GM20000 (cell line): Measurements from ENCODE around the gene PRAMEF12.

ENCODE experiments used
- DNase-seq: peaks from one replicate; pipeline ENCODE4 v3.0.0; 2012; ENCODE audit warnings: low spot score
- TF ChIP-seq, protein P1 (sequence below): IDR thresholded peaks from 2 replicates; pipeline ENCODE4 v1.5.1; 2012; ENCODE audit warnings: mild to moderate bottlenecking, control low read depth; ENCODE audit errors: extremely low read depth, missing control alignments

PRAMEF12 gene

DNA sequence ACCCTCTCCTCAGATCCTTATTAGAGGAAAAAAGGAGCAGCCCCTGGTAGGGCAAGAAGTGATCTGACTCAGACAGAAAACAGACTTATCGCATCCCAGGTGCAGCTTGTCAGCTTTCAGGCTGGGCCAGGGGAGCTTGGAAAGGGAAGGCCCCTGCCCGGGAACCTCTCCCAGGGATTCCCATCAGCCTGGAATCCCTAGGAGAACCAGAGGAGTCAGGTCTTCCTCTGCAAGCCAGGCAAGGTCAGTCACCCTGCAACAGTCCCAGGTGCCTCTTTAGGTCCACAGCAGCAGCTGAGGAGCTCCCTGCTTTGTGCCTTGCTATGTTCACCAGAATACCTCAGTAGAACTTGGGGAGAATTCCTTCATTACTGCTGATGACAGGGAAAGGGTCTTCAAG is 2.9 kb upstream of the PRAMEF12 start:
- TF ChIP-seq, protein P1, sequence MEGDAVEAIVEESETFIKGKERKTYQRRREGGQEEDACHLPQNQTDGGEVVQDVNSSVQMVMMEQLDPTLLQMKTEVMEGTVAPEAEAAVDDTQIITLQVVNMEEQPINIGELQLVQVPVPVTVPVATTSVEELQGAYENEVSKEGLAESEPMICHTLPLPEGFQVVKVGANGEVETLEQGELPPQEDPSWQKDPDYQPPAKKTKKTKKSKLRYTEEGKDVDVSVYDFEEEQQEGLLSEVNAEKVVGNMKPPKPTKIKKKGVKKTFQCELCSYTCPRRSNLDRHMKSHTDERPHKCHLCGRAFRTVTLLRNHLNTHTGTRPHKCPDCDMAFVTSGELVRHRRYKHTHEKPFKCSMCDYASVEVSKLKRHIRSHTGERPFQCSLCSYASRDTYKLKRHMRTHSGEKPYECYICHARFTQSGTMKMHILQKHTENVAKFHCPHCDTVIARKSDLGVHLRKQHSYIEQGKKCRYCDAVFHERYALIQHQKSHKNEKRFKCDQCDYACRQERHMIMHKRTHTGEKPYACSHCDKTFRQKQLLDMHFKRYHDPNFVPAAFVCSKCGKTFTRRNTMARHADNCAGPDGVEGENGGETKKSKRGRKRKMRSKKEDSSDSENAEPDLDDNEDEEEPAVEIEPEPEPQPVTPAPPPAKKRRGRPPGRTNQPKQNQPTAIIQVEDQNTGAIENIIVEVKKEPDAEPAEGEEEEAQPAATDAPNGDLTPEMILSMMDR: no peak
- no peak for DNase-seq

DNA sequence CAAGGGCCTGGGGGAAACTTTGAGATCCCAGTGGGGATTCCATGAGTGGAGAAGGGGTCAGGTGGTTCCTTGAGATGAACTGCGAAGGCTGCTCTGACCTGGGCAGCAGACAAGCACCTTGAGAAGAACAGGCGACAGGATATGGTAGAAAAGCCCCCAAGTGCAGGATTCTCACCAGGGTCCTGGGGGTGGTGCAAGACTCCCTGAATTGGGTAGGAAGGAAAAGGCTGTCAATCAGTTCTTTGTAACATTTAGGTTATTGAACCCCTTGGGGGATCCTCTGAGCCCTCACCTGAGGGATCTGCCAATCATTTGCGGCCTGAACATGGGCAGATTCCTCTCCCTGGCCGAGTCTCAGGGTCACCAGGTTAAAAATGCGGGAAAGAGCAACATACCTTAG is 2.4 kb upstream of the PRAMEF12 start:
- DNase-seq: no peak
- TF ChIP-seq, protein P1: no peak

DNA sequence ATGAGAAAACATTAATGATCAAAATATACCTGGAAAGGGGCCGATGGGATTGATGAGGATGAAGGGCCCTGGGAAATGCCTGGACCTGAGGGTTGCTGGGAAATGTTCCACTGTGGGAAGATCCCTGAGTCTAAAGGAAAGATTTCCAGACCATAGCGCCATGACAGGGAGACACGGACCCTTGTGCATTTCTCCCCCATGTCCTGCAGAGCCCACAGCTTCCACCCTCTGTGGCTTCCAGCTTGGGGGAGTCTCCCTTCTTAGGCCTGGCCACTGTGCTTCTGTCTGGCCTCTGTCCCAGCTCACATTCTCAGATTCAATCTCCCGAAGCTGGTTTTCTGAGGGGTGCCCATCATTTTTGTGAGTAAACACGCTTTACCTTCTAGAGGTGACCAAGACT is 1.0 kb upstream of the PRAMEF12 start:
- TF ChIP-seq, protein P1: no peak
- no peak for DNase-seq

DNA sequence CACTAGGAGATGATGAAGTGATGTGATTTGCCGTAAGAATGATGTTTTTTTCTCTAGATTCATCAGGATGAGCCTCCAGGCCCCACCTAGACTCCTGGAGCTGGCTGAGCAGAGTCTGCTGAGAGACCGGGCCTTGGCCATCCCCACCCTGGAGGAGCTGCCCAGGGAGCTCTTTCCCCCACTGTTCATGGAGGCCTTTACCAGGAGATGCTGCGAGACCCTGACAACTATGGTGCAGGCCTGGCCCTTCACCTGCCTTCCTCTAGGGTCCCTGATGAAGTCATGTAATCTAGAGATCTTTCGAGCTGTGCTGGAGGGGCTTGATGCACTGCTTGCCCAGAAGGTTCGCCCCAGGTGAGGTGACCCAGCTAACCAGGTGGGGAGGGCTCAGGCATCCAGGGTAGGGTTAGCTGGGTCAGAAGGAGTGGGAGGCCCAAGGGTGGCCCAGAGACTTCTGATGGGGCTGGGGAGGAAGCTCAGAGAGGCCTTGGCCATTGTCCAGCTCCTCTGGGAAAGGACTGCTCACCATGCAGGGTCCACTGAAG is 1.3 kb downstream of the PRAMEF12 start:
- no peak for DNase-seq

DNA sequence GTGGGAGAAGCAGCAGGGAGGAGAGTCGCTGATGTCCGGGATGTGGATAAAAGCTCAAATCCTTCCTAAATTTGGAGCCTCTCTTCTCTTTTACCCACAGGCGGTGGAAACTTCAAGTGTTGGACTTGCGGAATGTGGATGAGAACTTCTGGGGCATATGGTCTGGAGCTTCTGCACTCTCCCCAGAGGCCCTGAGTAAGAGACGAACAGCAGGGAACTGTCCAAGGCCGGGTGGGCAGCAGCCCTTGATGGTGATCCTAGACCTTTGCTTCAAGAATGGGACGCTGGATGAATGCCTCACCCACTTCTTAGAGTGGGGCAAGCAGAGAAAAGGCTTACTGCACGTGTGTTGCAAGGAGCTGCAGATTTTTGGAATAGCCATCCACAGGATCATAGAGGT is 1.9 kb downstream of the PRAMEF12 start:
- TF ChIP-seq, protein P1: no peak
- DNase-seq: no peak

More for the DNA sequence above, 1.3 kb downstream of the PRAMEF12 start:
- TF ChIP-seq, protein P1: no peak

DNA sequence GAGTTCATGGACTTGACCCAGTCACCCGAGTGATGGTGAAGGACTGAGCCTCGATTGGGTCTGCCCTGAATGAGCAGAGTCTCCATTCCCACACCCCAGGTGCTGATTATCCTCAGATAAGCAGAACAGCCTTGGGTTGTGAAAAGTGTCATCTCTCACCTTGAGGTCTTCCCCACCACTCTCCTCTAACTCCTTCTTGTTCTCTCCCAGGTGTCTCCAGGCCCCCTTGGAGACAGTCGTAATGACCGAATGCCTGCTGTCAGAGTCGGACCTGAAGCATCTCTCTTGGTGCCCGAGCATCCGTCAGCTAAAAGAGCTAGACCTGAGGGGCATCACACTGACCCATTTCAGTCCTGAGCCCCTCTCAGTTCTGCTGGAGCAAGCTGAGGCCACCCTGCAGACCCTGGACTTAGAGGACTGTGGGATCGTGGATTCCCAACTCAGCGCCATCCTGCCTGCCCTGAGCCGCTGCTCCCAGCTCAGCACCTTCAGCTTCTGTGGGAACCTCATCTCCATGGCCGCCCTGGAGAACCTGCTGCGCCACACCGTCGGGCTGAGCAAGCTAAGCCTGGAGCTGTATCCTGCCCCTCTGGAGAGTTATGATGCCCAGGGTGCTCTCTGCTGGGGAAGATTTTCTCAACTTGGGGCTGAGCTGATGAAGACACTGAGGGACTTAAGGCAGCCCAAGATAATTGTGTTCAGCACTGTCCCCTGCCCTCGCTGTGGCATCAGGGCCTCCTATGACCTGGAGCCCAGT is 3.4 kb downstream of the PRAMEF12 start:
- no peak for DNase-seq
- TF ChIP-seq, protein P1: no peak

DNA sequence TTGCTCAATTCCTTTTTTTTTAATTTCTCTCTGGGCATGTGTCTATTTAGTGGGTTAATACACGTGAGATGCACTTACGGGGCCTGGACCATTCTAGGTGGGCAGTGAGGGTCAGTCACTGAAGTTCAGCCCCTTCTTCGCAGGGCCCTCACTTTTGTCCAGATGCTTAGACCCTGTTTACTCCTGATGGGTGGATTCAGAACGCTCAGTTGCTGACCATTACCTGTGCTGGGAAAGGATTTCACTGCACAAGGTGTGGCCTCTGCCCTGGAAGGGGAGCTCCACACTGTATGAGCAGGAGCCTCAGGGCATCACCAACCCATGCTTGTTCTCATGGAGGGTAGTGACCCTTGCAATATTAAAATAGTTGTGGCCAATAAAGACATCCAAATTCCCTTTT is 4.5 kb downstream of the PRAMEF12 start:
- TF ChIP-seq, protein P1: no peak
- no peak for DNase-seq
